ENCODE measurements around the gene H3-3A.

The H3-3A gene

GRCh38 chr1:226054519-226055327 lies 7.8 kb upstream of the H3-3A start:
- no peak for DNase-seq

GRCh38 chr1:226059709-226060108 lies 2.8 kb upstream of the H3-3A start:
- no peak for DNase-seq

- DNase-seq: no peak
These were observed 2.1 kb upstream of the H3-3A start for GRCh38 chr1:226060427-226060826.

- DNase-seq: peak; percentile 49
These were observed 1.3 kb upstream of the H3-3A start for GRCh38 chr1:226061068-226061840.

GRCh38 chr1:226061841-226062557 lies 517 bp upstream of the H3-3A start:
- DNase-seq: peak; percentile 92

- peak; percentile 16 for DNase-seq
These were observed 884 bp downstream of the H3-3A start for GRCh38 chr1:226063224-226063976.

GRCh38 chr1:226063977-226064815 lies 1.7 kb downstream of the H3-3A start:
- no peak for DNase-seq

GRCh38 chr1:226064816-226065248 lies 2.3 kb downstream of the H3-3A start:
- DNase-seq: peak; percentile 45

GRCh38 chr1:226066415-226067078 lies 4.0 kb downstream of the H3-3A start:
- no peak for DNase-seq

GRCh38 chr1:226069811-226070489 lies 7.4 kb downstream of the H3-3A start:
- DNase-seq: no peak

- DNase-seq: no peak
These were observed 9.8 kb downstream of the H3-3A start for GRCh38 chr1:226072347-226072746.

- DNase-seq: no peak
These were observed 10.9 kb downstream of the H3-3A start for GRCh38 chr1:226073184-226073950.

- no peak for DNase-seq
These were observed 11.5 kb downstream of the H3-3A start for GRCh38 chr1:226074046-226074445.

GRCh38 chr1:226076378-226076777 lies 13.9 kb downstream of the H3-3A start:
- no peak for DNase-seq

- DNase-seq: no peak
These were observed 15.9 kb downstream of the H3-3A start for GRCh38 chr1:226078374-226078773.

GRCh38 chr1:226082587-226082917 lies 20.0 kb downstream of the H3-3A start:
- DNase-seq: no peak

- DNase-seq: no peak
These were observed 20.4 kb downstream of the H3-3A start for GRCh38 chr1:226082959-226083301.

- DNase-seq: peak; percentile 65
These were observed 21.0 kb downstream of the H3-3A start for GRCh38 chr1:226083302-226084101.

- DNase-seq: no peak
These were observed 23.3 kb downstream of the H3-3A start for GRCh38 chr1:226085675-226086285.
